SU-DHL-6 (cell line): ENCODE data around the gene APPL2.
"Not testable (repeated sequence)": the region's sequence is repeated elsewhere in the genome, so short reads cannot be mapped to it uniquely, and the experiment has no call there.

Experiments
- H2AFZ ChIP-seq: fragments of 200-600 bp; sonication (generic); 2 replicates; pipeline ENCODE4 v1.6.1; 2014; ENCODE audit warnings: low read depth, mild to moderate bottlenecking, moderate library complexity, mixed read lengths, antibody characterized with exemption, low read length; ENCODE audit not compliant: severe bottlenecking
- H3F3A ChIP-seq: fragments of 200-600 bp; shearing (Covaris generic); 2 replicates; pipeline ENCODE4 v1.6.0; 2016; ENCODE audit warnings: antibody characterized with exemption, mild to moderate bottlenecking; ENCODE audit not compliant: insufficient read depth
- H3K27ac ChIP-seq: fragments of 200-600 bp; sonication (generic); 2 replicates; pipeline ENCODE4 v1.5.1; 2016; ENCODE audit warnings: low read depth, mild to moderate bottlenecking, low read length, moderate library complexity, mixed read lengths
- H3K27me3 ChIP-seq: fragments of 200-600 bp; sonication (generic), shearing (Covaris generic); 2 replicates; pipeline ENCODE4 v1.6.0; 2014; ENCODE audit warnings: mild to moderate bottlenecking, low read length
- H3K36me3 ChIP-seq: fragments of 200-600 bp; sonication (generic); 2 replicates; pipeline ENCODE4 v1.6.1; 2014; ENCODE audit warnings: mild to moderate bottlenecking, low read length, mixed read lengths
- H3K4me2 ChIP-seq: fragments of 300-600, 200-600 bp; shearing (Covaris generic), sonication (generic); 2 replicates; pipeline ENCODE4 v1.6.0; 2014; ENCODE audit warnings: low read length, low read depth, mild to moderate bottlenecking; ENCODE audit not compliant: poor library complexity, severe bottlenecking
- H3K4me3 ChIP-seq: fragments of 200-600 bp; sonication (generic); 2 replicates; pipeline ENCODE4 v1.5.1; 2014; ENCODE audit warnings: antibody characterized with exemption, low read length, mild to moderate bottlenecking, mixed read lengths; ENCODE audit not compliant: insufficient read depth, poor library complexity, severe bottlenecking
- H3K79me2 ChIP-seq: fragments of 200-600 bp; sonication (generic); 2 replicates; pipeline ENCODE4 v1.6.1; 2014; ENCODE audit warnings: mild to moderate bottlenecking, low read length, moderate library complexity; ENCODE audit not compliant: insufficient read depth
- H3K9ac ChIP-seq: fragments of 200-600 bp; sonication (generic); 2 replicates; pipeline ENCODE4 v1.7.0; 2014; ENCODE audit warnings: mild to moderate bottlenecking, low read length
- H3K9me2 ChIP-seq: fragments of 200-600 bp; sonication (generic); replicated peaks from 2 replicates; pipeline ENCODE4 v1.6.1; 2014; ENCODE audit warnings: low read length; ENCODE audit not compliant: insufficient read depth
- H3K9me3 ChIP-seq: fragments of 200-600 bp; sonication (generic); 2 replicates; pipeline ENCODE4 v1.6.1; 2014; ENCODE audit warnings: low read length, mixed read lengths; ENCODE audit not compliant: insufficient read depth
- H4K20me1 ChIP-seq: fragments of 200-600 bp; sonication (generic); 2 replicates; pipeline ENCODE4 v1.6.1; 2014; ENCODE audit warnings: low read depth, mild to moderate bottlenecking, antibody characterized with exemption, low read length, moderate library complexity, mixed read lengths
- EZH2phosphoT487 ChIP-seq: fragments of 200-600 bp; sonication (generic), shearing (Covaris generic); conservative IDR thresholded peaks from 2 replicates; pipeline ENCODE4 v1.6.1; 2018; ENCODE audit warnings: mild to moderate bottlenecking, antibody characterized with exemption, low read length, moderate library complexity, mixed read lengths
- TF ChIP-seq, protein P1 (sequence below): fragments of 200-600 bp; sonication (generic); IDR thresholded peaks from one replicate; pipeline ENCODE4 v1.5.1; 2017; ENCODE audit warnings: antibody characterized with exemption, mild to moderate bottlenecking, low read length, moderate library complexity; ENCODE audit not compliant: insufficient read depth, poor library complexity, severe bottlenecking

APPL2 gene

DNA sequence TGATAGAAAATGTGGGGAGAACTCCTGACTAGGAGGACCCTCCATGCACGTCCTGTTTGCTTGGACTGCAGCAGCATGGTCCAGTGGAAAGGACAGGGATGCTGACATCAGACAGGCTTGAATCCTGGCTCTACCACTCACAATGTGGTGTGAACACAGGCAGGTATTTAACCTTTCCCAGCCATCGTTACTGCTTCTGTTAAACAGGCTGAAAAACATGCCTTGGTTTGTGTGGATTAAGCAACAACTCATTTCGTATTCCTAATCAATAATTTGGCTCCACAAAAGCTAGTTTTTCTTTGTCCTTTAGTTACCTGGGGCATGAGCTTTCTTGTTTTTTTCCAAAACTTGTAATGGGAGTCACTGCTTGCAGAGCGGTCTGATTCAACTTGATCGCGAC is 41.0 kb downstream of the APPL2 start:
- no peaks in the 10 kb centered on the region for H3K36me3 ChIP-seq
- no peak overlapping the region for H3K9ac ChIP-seq
- no peak for TF ChIP-seq EZH2phosphoT487
- TF ChIP-seq, protein P1, sequence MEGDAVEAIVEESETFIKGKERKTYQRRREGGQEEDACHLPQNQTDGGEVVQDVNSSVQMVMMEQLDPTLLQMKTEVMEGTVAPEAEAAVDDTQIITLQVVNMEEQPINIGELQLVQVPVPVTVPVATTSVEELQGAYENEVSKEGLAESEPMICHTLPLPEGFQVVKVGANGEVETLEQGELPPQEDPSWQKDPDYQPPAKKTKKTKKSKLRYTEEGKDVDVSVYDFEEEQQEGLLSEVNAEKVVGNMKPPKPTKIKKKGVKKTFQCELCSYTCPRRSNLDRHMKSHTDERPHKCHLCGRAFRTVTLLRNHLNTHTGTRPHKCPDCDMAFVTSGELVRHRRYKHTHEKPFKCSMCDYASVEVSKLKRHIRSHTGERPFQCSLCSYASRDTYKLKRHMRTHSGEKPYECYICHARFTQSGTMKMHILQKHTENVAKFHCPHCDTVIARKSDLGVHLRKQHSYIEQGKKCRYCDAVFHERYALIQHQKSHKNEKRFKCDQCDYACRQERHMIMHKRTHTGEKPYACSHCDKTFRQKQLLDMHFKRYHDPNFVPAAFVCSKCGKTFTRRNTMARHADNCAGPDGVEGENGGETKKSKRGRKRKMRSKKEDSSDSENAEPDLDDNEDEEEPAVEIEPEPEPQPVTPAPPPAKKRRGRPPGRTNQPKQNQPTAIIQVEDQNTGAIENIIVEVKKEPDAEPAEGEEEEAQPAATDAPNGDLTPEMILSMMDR, result no peak
- no peaks in the 10 kb centered on the region for H3F3A ChIP-seq
- H3K4me2 ChIP-seq, result no peak overlapping the region
- H3K79me2 ChIP-seq, result no peaks in the 10 kb centered on the region
- no peaks in the 10 kb centered on the region for H3K9me2 ChIP-seq
- H3K27me3 ChIP-seq, result no peaks in the 10 kb centered on the region
- H2AFZ ChIP-seq, result no peak overlapping the region
- no peak overlapping the region for H3K27ac ChIP-seq
- no peak overlapping the region for H3K4me3 ChIP-seq
- no peaks in the 10 kb centered on the region for H3K9me3 ChIP-seq
- no peaks in the 10 kb centered on the region for H4K20me1 ChIP-seq

DNA sequence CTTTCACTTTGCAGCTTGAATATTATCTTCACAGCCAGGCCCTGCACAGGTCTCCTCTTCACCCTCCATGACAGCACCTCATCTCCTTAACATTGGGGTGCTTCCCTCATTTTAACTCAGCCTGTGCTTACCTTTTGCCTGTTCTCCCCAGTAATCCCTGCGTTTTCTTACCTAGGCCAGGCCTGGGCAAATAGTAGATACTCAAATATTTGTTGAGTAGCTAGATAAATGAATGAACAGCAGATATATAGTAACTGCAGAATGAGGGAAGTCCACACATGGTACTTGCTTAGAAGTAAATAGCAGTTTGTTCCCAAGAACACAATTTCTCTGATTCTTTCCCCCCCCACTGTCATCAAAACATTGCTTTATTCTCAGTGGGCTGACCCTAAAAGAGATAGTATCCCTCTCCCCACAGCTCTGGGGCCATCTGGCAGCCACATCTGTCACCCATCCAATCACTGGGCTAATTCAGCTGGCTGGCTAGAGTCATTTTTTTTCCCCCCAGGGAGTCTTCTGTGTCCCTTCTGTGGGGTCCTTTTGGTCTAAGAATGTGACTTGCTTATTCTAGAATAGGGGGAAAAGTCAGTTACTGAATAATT is 43.2 kb downstream of the APPL2 start:
- no peak overlapping the region for H3K4me2 ChIP-seq

DNA sequence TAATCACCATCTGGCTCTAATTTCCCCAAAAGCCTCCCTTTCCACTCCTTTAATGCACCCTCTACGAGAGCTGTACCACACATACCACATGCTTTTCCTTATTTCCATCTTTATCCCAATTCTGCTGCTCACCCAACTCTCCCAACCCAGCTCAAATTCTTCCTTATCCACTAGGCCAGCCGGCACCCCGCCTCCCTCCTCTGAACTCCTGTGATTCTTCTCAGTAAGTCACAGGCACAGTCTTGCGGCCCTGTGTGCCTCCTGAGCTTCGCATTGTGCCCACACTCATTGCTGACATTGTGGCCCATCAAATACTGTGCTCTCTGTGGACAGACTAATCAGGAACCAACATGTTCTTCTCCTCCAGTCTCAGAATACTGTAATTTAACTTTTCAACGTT is 45.4 kb downstream of the APPL2 start:
- Histone ChIP-seq H3K9me2 (no peaks in the 10 kb centered on the region), H3K27ac (no peak overlapping the region), H3K4me3 (no peak overlapping the region), H3K9ac (no peak overlapping the region), H3K9me3 (no peaks in the 10 kb centered on the region), H3F3A (no peaks in the 10 kb centered on the region), H2AFZ (no peak overlapping the region), H4K20me1 (no peaks in the 10 kb centered on the region), H3K4me2 (no peak overlapping the region), H3K36me3 (peaks cover 6% of the 10 kb centered on the region), H3K27me3 (no peaks in the 10 kb centered on the region), H3K79me2 (no peaks in the 10 kb centered on the region)
- TF ChIP-seq EZH2phosphoT487, result no peak
- TF ChIP-seq, protein P1, result no peak

More for the DNA sequence above, 43.2 kb downstream of the APPL2 start:
- no peak overlapping the region for H3K9ac ChIP-seq
- no peaks in the 10 kb centered on the region for H3K36me3 ChIP-seq
- H3K27ac ChIP-seq, result no peak overlapping the region
- no peaks in the 10 kb centered on the region for H4K20me1 ChIP-seq
- no peaks in the 10 kb centered on the region for H3K9me2 ChIP-seq
- no peaks in the 10 kb centered on the region for H3K27me3 ChIP-seq
- TF ChIP-seq, protein P1, result no peak
- TF ChIP-seq EZH2phosphoT487, result no peak
- H3K9me3 ChIP-seq, result no peaks in the 10 kb centered on the region
- no peak overlapping the region for H3K4me3 ChIP-seq
- H3K79me2 ChIP-seq, result no peaks in the 10 kb centered on the region
- H2AFZ ChIP-seq, result no peak overlapping the region
- H3F3A ChIP-seq, result no peaks in the 10 kb centered on the region

DNA sequence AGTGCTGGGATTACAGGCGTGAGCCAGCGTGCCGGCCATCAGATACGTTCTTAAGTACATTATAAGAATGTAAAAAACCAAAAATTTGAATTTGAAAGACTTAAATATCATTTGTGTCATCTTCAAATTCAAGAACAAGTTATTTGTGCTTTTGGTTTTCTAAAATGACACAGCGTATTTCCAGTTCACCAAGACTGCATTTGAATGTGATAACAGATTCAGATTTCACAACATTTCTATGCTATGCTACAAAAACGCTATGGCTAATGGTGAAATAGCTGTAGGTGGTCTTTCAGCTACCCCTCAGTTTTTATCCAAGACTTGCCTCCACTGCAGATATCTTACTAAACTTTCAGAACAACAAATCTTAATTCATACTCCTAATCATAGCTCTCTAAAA is 46.7 kb downstream of the APPL2 start:
- Histone ChIP-seq H3F3A (no peaks in the 10 kb centered on the region), H3K4me2 (no peak overlapping the region), H3K4me3 (no peak overlapping the region), H3K27ac (no peak overlapping the region), H3K9me2 (no peaks in the 10 kb centered on the region), H3K27me3 (no peaks in the 10 kb centered on the region), H3K9ac (no peak overlapping the region), H3K9me3 (no peaks in the 10 kb centered on the region), H3K36me3 (peaks cover 6% of the 10 kb centered on the region), H4K20me1 (no peaks in the 10 kb centered on the region), H2AFZ (no peak overlapping the region), H3K79me2 (no peaks in the 10 kb centered on the region)
- TF ChIP-seq, protein P1, result no peak
- no peak for TF ChIP-seq EZH2phosphoT487

DNA sequence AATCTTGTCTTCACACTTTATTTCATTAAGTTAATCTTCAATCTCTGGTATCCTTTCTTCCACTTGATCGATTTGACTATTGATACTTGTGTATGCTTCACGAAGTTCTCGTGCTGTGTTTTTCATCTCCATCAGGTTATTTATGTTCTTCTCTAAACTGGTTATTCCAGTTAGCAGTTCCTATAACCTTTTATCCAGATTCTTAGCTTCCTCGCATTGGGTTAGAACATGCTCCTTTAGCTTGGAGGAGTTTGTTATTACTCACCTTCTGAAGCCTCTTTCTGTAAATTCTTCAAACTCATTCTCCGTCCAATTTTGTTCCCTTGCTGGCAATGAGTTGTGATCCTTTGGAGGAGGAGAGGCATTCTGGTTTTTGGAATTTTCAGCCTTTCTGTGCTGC is 52.0 kb downstream of the APPL2 start:
- H3K4me3 ChIP-seq, H3K36me3 ChIP-seq, H3F3A ChIP-seq, H3K27ac ChIP-seq, H3K79me2 ChIP-seq, H3K4me2 ChIP-seq, H3K9me3 ChIP-seq, H3K9me2 ChIP-seq, H3K27me3 ChIP-seq, H2AFZ ChIP-seq, H3K9ac ChIP-seq, H4K20me1 ChIP-seq: not testable (repeated sequence)
